Stimulated activated CD4-positive, alpha-beta T cell treated with anti-CD3 and anti-CD28 coated beads, TNF-alpha, amount 100 ng/mL, for 1 hour (primary cell): ENCODE measurements around the gene CCDC144A.
"Not testable (repeated sequence)": the region's sequence is repeated elsewhere in the genome, so short reads cannot be mapped to it uniquely, and the experiment has no call there.

Experiments used
- DNase-seq, 3 donors: peaks; one replicate each; pipeline ENCODE4 v3.0.0-alpha.2; 2020; ENCODE audit warnings: low read depth in 3 of 3, low spot score in 1 of 3

CCDC144A gene, protein sequence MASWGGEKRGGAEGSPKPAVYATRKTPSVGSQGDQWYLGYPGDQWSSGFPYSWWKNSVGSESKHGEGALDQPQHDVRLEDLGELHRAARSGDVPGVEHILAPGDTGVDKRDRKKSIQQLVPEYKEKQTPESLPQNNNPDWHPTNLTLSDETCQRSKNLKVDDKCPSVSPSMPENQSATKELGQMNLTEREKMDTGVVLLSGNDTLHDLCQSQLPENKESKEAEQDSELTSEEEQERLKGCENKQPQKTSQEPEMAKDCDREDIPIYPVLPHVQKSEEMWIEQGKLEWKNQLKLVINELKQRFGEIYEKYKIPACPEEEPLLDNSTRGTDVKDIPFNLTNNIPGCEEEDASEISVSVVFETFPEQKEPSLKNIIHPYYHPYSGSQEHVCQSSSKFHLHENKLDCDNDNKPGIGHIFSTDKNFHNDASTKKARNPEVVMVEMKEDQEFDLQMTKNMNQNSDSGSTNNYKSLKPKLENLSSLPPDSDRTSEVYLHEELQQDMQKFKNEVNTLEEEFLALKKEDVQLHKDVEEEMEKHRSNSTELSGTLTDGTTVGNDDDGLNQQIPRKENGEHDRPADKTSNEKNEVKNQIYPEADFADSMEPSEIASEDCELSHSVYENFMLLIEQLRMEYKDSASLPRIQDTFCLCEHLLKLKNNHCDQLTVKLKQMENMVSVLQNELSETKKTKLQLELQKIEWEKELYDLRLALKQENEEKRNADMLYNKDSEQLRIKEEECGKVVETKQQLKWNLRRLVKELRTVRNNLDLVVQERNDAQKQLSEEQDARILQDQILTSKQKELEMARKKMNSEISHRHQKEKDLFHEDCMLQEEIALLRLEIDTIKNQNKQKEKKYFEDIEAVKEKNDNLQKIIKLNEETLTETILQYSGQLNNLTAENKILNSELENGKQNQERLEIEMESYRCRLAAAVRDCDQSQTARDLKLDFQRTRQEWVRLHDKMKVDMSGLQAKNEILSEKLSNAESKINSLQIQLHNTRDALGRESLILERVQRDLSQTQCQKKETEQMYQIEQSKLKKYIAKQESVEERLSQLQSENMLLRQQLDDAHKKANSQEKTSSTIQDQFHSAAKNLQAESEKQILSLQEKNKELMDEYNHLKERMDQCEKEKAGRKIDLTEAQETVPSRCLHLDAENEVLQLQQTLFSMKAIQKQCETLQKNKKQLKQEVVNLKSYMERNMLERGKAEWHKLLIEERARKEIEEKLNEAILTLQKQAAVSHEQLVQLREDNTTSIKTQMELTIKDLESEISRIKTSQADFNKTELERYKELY (N-terminal part only)

DNA sequence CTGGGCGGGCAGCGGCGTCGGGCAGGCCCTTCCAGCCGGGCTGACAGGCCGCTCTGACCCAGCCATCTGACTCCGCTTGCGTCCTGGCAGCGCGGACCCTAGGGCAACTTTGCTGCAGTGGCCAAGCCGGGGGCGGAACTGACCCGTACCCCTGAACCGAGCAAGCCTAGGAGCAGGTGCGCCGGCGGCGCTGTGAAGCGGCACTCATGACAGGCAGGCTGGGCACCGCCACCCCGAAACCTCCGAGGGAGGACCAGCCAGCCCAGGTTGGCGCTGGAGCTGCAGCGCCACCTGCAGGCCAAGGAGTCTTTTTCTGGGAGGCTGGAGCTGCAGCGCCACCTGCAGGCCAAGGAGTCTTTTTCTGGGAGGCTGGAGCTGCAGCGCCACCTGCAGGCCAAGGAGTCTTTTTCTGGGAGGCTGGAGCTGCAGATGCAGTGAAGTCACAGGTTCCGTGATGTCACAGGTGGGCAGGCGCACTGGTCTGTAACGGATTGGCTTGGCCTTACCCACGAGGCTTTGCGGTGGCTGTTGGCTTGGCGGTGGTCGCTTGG, at the start of gene CCDC144A:
Gene CCDC144A, plus strand, starts transcription at position 511 of the 551 bp plus-strand sequence. CDS start 160 bp downstream, outside the sequence.
- peak in 2 of 3 donors; percentile 41 to 45 for DNase-seq

DNA sequence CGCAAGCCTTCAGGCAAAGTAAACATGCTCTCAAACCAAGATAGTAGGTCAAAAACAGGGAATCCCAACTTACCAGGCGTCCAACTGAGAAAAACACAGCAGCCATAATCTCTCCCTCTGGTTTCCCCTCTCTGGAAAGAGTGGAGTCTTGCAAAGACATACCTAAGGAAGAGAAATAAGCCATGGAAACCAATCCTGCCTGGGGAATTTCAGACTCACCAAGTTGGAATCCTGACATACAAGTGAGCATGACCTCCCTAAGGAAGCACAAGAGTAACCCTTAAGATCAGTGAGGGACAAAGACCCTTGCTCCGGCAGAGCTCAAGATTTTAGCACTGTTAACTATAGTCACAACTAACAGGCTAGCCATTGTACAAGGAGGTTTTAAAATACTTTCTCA, 40.5 kb upstream of the CCDC144A start:
- DNase-seq = no peak

DNA sequence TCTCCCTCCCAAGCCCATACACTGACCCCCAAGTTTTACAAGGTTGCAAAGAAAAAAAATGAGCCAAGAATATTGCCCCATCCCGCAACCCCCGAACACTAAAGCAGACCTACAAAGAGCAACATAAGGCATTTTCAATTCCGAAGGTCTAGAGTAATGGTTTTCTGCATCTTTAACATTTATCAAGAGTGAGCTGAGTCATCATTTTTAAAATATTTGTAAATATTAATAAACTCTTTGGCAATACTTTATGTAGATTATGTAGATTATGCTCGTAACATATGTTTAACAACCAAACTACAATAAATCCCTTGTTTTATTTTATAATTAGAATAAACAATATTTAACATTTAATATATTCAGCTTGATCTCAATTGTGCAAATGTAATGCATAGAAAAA, 37.8 kb upstream of the CCDC144A start:
- DNase-seq = no peak

DNA sequence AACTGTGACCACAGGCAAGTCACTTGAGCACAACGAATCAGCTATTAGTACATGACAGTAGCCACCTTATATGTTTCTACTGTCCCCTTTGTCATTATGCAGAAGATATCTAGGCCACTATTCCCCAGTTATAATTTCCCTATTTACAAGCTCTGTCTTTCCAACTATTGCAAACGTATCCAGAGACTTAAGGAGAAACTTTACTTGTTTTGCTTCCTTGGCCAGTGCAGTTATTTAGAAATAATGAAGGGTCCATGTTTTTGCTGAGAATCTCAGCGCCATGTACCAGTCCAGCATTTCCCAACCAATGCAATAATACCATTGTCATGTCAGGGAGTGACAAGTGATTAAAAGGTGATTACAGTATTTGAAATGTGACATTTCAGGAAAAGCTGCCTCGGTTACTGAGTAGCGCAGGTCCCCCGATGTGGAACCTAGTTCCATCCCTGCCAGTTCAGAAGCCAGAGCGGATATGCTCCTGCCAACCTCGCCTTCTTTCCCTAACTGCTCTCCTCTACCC, 37.1 kb upstream of the CCDC144A start:
- DNase-seq = no peak

DNA sequence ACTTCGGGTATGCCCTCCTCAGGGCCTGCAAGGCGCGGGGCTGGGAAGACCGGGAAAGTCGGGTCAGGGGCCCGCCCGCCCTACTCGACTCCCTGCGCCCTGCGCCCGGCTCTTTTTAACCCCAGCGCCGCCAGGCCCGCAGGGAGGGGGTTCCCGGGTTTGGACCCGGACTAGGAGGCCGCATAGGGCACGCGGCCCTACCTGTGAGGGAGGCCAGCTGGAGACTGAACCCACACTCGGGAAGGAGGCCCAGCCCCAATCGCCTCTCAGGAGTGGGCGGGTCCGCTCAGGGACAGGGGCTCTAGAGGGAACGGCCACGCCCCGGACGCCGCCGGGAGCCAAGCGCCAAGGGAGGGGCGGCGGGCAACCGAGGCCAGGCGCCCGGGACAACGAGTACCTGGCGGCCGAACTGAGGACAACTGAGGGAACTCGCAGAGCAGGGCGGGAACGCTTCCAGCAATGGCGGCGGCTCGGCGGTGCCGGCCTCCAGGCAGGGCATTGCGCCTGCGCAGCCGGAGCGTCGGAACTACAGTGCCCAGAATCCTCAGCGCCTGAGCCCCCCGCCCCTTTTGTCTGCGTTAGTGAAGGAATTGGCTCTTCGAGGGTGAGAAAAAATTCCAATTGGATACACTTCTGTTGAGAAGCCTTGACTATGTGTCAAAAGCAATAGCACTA, 36.5 kb upstream of the CCDC144A start, which contains the start of gene ZNF624:
Gene ZNF624, minus strand, starts transcription at position 484 of the 675 bp plus-strand sequence.
- peak; percentile 64 to 79 (median 77) for DNase-seq

DNA sequence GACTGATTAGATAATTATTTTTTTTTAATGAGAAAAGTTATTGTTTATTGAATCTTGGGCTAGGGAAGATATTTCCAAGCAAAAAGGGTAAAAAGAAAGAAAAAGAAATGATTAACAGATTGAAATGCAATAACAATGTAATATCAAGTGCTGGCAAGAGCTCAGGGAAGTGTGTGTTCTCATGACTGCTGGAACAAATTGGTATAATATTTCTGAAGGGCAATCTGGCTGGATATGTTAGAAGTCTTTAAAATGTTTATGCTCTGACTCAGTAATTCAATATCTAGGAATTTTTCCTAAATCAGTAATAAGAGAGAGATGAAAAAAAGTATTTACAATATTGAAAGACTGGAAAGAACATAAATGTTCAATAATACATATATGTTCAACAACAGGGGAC, 28.8 kb upstream of the CCDC144A start:
- no peak for DNase-seq

DNA sequence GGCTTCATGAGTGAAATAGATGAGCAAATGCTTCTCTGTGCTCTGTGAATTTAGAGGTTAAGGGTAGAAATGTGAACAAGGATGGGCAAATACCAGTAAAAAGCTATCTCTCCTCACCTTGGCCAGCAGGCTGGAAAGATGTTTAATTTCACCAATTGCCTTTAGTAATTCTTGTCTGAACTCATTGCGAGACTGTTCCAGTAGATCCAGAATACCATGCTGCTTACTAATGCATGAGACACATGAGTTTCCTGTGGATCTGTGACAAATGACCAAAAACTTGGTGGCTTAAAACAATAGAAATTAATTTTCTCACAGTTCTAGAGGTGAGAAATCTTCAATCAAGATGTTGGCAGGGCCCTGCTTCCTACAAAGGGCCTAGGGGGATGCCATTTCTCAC, 27.1 kb upstream of the CCDC144A start:
- DNase-seq = no peak

DNA sequence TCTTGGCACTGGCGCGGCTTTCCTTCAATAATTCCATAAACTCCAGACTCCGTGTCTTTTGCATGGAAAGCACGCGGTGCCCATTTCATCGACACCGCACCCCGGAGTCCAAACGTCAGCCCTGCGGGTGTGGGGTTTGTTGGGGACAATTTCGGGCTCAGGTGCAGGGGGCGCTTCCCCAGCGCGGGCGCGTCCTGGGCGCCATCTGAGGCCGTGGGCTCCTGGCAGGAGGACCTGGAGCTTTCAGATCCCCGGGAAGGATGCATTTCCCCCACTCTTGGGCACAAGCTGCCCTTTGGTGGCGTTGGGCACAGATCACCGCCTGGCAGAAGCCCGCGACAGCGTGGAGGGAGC, 23.5 kb upstream of the CCDC144A start:
- not testable (repeated sequence) for DNase-seq

DNA sequence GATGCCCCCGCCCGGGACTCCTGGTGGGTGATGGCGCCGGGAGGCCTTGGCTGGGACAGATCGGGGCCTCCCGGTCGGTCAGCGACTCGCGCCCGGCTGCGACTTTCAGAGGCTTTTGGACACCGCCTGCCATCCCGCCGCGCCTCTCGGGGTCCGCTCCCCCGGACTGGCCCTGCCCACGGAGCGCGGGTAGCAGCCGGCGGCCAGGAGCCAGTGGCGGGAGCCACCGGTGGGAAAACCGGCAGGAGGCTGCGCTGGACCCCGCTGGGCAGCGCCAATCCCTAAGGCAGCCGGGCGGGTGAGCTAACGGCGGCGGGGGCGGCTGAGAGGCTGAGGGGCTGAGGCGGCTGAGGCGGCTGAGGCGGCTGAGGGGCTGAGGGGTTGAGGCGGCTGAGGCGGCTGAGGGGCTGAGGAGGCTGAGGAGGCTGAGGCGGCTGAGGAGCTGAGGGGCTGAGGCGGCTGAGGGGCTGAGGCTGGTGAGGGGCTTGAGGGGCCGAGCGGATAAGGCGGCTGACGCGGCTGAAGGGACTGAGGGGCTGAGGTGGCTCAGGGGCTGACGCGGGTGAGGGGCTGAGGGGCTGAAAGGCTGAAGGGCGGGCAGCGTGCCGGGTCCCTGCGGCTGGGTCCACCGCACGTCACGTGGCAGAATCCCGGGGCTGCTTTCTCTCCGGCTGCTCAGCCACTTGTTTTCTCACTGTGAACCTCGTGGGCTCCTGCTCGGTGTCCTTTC, 23.0 kb upstream of the CCDC144A start:
- not testable (repeated sequence) for DNase-seq

DNA sequence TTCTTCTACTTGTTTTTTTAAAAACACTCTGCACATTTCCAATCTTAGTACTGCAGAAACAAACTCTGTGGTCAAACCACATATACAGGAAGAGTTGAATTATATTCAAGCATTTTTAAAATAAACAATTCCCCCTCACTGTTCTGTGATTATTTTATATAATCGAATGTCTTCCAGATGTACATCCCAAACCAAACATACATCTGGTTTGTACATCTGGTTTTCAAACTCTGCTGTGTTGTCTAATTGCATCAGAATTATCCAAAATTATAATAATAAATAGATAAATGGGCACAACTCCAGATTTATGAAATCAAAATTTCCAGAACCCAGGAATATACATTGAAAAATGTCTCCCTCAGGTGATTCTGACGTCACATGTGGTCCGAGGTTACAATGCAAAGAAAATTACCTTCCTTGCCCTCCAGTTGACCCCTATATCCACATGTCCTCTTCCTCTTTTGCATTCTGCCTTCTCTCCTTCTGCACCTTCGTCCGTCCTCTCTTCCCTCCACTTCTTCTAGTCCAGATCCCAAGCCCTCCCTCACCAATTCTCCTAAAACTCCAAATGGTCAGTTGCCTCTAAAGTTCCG, 13.3 kb upstream of the CCDC144A start:
- DNase-seq = no peak

DNA sequence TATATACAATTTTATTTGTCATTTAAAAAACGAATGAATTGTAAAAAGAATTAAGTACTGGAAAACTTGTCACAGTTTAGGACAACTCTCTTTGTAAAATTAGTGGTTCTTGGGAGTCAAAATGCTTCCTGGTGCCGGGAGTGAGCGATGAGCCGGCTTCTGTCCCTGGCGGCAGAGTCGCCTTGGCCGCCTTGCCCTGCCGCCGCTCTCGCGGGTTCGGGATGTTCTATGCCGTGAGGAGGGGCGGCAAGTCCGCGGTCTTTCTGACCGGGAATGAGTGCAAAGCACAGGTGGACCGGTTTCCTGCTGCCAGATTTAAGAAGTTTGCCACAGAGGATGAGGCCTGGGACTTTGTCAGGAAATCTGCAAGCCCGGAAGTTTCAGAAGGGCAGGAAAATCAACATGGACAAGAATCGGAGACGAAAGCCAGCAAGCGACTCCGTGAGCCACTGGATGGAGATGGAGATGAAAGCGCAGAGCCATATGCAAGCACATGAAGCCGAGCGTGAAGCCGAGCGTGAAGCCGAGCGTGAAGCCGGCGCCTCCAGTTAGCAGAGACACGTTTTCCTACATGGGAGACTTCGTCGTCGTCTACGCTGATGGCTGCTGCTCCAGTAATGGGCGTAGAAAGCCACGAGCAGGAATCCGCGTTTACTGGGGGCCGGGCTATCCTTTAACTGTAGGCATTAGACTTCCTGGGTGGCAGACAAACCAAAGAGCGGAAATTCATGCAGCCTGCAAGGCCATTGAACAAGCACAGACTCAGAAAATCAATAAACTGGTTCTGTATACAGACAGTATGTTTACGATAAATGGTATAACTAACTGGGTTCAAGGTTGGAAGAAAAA, 6.5 kb upstream of the CCDC144A start:
- DNase-seq = not testable (repeated sequence)

DNA sequence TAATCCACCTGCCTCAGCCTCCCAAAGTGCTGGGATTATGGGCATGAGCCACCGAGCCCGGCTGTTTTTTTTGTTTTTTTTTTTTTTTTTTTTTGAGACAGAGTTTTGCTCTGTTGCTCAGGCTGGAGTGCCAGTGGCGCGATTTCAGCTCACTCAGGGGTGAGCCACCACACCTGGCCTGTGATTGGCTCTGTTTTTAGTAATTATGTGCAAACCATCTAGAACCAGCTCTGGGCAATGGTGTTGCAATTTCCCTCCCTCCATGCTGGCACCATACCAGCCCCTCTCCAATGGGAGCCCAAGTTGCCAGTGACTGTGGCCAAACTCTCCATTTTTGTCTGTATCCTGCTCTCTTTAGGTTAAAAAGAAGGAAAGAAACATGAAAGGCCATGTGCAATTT, 4.0 kb upstream of the CCDC144A start:
- not testable (repeated sequence) for DNase-seq

DNA sequence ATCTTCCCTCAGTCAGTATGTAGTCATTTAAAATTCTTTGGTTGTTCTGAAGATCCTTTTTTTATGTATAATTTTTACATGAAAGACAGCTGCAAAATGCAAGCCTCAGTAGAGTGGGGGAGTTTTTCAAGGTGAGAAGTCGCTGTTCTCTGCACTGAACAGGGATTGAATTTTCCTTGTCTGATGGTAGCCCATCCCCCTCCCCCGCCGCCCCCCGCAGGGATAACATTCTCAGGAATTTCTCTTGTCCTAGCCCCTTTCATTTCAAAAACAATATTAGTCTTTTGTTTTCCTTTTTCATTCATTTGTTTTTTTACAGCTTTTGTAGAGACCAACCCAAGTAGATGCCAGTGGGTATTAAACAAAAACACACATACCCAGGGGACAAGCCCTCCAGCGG, 2.9 kb upstream of the CCDC144A start:
- DNase-seq = not testable (repeated sequence)

DNA sequence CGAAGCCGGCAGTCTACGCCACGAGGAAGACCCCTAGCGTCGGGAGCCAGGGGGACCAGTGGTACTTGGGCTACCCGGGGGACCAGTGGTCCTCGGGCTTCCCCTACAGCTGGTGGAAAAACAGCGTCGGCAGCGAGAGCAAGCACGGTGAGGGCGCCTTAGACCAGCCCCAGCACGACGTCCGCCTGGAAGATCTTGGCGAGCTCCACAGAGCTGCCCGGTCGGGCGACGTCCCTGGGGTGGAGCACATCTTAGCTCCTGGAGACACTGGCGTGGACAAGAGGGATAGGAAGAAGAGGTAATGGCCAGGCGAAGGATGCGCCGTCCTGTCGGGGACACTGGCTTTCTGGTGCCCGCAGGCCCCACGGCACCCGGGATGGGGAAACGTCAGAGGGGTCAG, 406 bp downstream of the CCDC144A start:
- not testable (repeated sequence) for DNase-seq

DNA sequence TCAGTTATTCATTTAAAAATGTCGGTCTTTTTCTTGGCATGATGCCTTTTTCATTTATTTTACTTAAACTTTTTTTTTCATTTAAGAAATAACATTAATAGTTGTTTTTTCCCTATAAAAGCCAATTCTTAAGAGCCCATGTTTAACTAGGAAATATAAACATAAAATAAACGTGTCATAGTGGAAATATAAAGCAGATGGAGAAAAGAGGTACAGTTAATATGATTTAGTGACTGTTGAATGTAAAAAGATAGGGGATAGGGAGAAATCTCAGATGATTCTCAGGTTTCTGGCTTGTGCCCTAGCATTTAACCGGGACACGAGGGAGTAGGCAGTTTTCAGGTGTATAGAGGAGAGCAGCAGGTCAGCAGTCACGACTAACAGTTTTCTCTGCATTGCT, 7.6 kb downstream of the CCDC144A start:
- not testable (repeated sequence) for DNase-seq

DNA sequence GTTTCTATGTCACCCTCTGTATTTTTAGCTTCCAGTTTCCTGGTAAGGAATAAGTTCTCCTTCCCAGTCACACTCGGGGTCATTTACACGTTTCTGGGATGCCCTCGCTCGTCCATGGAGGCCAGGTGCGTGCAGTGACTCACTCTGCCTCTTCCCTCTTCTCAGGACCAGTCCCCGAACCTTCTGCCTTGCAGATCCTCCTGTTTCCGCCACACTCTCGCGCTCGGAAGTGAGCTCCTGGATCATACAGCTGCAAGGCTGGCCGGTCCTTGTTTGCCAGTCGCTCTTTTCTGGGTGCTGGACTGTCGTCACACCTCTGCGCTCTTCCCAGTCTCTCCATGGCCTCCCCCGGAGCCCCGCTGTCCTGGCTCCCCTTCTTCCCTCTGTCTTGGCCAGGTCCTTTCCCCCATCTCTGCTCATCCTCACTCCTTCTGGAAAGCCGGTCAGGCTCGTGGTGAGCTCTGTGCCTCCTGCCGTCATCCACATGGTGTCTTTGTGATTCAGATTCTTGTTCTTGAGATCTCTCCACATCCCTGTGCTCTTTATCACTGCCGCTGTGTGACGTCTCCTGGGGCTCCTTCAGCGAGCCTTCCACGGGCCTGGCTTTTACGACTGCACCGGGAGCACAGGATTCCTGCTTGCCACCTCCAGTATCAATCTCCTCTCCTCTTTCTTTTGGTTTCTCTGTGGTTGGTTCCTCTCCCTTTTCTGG, 55.6 kb downstream of the CCDC144A start:
- DNase-seq = not testable (repeated sequence)

DNA sequence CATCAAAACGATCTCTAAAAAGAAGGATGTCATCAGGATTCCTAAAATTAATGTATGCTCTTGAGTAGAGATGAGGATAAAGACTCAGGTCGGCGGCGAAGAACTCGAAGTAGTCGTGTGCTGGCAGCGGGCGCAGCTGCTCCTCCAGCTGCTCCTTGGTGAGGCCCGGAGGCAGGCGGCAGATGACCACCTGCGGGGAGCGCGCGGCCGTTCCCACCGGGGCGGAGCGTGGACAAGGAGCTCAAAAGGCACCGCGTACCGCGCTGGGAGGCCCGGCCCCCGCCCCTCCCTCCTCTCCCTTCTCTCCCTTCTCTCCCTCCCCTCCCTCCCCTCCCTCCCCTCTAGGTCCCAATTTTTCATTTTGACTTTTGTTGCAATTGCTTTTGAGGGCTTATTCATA, 56.5 kb downstream of the CCDC144A start:
- not testable (repeated sequence) for DNase-seq
